ENCODE results near the gene PFN1. TPM values are rescaled to one million over a fixed set of nuclear protein-coding genes. Genes with fewer than 3 reads are reported as not detected.
A peak's percentile ranks its signal among the peaks of the same experiment; 100 is the strongest.

PFN1 gene
- total and polyA plus RNA-seq, 9 of the 15 experiments (the other 6 are each of a cell fraction or from before 2014, with no cell fraction given), result 60.5 to 1,479 (median 456) TPM

GRCh38 chr17:4939796-4940554 lies 8.4 kb downstream of the PFN1 start, which contains the start of the genes RNF167 and SLC25A11 (continued):
- TF ChIP-seq ARID4B (CRISPR knock-in tag; IDR thresholded peaks at IDR 0.05), result peak; percentile 35; the same call in 1 of the 2 replicates
- TF ChIP-seq TAF1 (IDR thresholded peaks at IDR 0.05; ENCODE audit: control insufficient read depth, extremely low read depth, insufficient read depth, low read length, severe bottlenecking), result peak; percentile 85
- peak; percentile 92 for TF ChIP-seq BHLHE40 (IDR thresholded peaks at IDR 0.05; ENCODE audit: low read length)
- no peak for TF ChIP-seq XRCC4 (IDR thresholded peaks at IDR 0.05; ENCODE audit: extremely low read depth, insufficient read depth, insufficient read length)
- no peak for TF ChIP-seq NCOA2 (IDR thresholded peaks at IDR 0.05; ENCODE audit: partially characterized antibody in 2 of 2)
- TF ChIP-seq, protein P1, sequence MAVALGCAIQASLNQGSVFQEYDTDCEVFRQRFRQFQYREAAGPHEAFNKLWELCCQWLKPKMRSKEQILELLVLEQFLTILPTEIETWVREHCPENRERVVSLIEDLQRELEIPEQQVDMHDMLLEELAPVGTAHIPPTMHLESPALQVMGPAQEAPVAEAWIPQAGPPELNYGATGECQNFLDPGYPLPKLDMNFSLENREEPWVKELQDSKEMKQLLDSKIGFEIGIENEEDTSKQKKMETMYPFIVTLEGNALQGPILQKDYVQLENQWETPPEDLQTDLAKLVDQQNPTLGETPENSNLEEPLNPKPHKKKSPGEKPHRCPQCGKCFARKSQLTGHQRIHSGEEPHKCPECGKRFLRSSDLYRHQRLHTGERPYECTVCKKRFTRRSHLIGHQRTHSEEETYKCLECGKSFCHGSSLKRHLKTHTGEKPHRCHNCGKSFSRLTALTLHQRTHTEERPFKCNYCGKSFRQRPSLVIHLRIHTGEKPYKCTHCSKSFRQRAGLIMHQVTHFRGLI (CRISPR knock-in tag; IDR thresholded peaks at IDR 0.05), result no peak
- TF ChIP-seq GABPA (tag; conservative IDR thresholded peaks at IDR 0.05; ENCODE audit: low read depth), result peak; percentile 95
- TF ChIP-seq HNRNPK (IDR thresholded peaks at IDR 0.05; ENCODE audit: low read depth, low read length, poor library complexity, severe bottlenecking), result no peak
- TF ChIP-seq RHOXF2B (CRISPR knock-in tag; conservative IDR thresholded peaks at IDR 0.05), result no peak
- TF ChIP-seq ATF1 (CRISPR knock-in tag; IDR thresholded peaks at IDR 0.05), result no peak
- TF ChIP-seq ATF1 (tag; IDR thresholded peaks at IDR 0.05), result peak; percentile 32; the same call in 1 of the 2 replicates
- TF ChIP-seq ZNF408 (CRISPR knock-in tag; IDR thresholded peaks at IDR 0.05; ENCODE audit: low read depth), result no peak
- TF ChIP-seq SRF (CRISPR knock-in tag; IDR thresholded peaks at IDR 0.05), result no peak
- peak; percentile 18 for TF ChIP-seq POLR2B (IDR thresholded peaks at IDR 0.05; ENCODE audit: low read depth, partially characterized antibody)
- TF ChIP-seq XRCC5 (IDR thresholded peaks at IDR 0.05; ENCODE audit: low read depth, low read length), result no peak
- no peak for TF ChIP-seq OTX1 (CRISPR knock-in tag; IDR thresholded peaks at IDR 0.05)
- no peak for TF ChIP-seq RCOR1 (IDR thresholded peaks at IDR 0.05; ENCODE audit: borderline replicate concordance in 1 of 2, low read depth in 2 of 2, low read length in 2 of 2)
- TF ChIP-seq ZFPM2 (CRISPR knock-in tag; IDR thresholded peaks at IDR 0.05), result no peak
- TF ChIP-seq MLX (CRISPR knock-in tag; conservative IDR thresholded peaks at IDR 0.05), result no peak
- no peak for TF ChIP-seq ZNF717 (CRISPR knock-in tag; IDR thresholded peaks at IDR 0.05)
- TF ChIP-seq NFYB (IDR thresholded peaks at IDR 0.05; ENCODE audit: extremely low read depth, insufficient read length), result no peak
- no peak for TF ChIP-seq SRSF3 (IDR thresholded peaks at IDR 0.05; ENCODE audit: insufficient read depth, low read length)
